HG03280 (cell line): ENCODE results near the gene LASP1NB.
"Not testable (repeated sequence)": the region's sequence is repeated elsewhere in the genome, so short reads cannot be mapped to it uniquely, and the experiment has no call there.

ENCODE experiments used
- ATAC-seq: cut with Tn5 transposase; IDR thresholded peaks from one replicate; pipeline ENCODE4 v1.9.1; 2021; ENCODE audit warnings: mild to moderate bottlenecking, moderate library complexity; ENCODE audit not compliant: unreplicated experiment

The LASP1NB gene

DNA sequence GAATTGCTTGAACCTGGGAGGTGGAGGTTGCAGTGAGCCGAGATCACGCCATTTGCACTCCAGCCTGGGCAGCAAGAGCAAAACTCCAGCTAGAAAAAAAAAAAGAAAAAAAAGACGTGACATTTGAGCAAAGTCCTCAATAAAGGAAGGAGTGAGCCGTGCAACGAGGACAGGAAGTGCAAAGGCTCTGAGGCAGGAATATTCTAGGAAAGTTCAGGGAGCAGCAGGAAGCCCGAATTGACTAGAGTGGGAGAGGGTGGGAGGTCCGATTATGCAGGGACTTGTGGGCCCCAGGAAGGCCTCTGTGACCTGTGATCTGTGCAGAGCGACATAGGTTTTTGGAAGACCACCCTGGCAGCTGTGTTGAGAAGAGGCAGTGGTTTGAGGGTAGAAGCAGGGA is 8.6 kb upstream of the LASP1NB start:
- ATAC-seq = no peak

- no peak for ATAC-seq
Measured at GRCh38 chr17:38917259-38917658, 8.2 kb upstream of the LASP1NB start.

DNA sequence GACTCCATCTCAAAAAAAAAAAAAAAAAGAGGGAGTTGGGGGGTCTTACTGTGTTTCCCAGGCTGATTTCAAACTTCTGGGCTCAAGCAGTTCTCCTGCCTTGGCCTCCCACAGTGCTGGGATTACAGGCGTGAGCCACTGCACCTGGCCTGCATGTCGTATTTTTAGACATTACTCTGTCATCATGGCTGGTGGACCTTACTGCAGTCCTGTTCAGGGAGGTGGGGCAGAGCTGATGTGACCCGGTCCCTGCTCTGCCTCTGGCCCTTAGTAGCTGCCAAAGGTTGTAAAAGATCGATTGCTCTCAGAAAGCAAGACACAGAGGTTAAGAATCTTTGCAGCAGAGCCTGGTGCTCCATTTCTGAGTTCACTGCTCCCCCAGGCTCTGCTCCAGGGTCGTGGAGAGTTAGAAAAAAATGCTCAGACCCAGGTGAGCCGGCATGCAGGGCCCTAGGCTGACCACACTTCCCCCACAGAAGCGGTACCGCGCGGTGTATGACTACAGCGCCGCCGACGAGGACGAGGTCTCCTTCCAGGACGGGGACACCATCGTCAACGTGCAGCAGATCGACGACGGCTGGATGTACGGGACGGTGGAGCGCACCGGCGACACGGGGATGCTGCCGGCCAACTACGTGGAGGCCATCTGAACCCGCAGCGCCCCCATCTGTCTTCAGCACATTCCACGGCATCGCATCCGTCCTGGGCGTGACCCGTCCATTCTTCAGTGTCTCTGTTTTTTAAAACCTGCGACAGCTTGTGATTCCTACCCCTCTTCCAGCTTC is 7.1 kb upstream of the LASP1NB start:
- no peak for ATAC-seq

DNA sequence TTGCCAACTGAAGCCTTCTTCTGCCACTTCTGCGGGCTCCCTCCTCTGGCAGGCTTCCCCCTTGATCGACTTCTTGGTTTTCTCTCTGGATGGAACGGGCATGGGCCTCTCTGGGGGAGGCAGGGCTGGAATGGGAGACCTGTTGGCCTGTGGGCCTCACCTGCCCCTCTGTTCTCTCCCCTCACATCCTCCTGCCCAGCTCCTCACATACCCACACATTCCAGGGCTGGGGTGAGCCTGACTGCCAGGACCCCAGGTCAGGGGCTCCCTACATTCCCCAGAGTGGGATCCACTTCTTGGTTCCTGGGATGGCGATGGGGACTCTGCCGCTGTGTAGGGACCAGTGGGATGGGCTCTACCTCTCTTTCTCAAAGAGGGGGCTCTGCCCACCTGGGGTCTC is 6.5 kb upstream of the LASP1NB start:
- ATAC-seq = no peak

GRCh38 chr17:38919316-38920078 is 5.9 kb upstream of the LASP1NB start:
- no peak for ATAC-seq

- no peak for ATAC-seq
Measured at GRCh38 chr17:38920374-38921291, 4.8 kb upstream of the LASP1NB start.

DNA sequence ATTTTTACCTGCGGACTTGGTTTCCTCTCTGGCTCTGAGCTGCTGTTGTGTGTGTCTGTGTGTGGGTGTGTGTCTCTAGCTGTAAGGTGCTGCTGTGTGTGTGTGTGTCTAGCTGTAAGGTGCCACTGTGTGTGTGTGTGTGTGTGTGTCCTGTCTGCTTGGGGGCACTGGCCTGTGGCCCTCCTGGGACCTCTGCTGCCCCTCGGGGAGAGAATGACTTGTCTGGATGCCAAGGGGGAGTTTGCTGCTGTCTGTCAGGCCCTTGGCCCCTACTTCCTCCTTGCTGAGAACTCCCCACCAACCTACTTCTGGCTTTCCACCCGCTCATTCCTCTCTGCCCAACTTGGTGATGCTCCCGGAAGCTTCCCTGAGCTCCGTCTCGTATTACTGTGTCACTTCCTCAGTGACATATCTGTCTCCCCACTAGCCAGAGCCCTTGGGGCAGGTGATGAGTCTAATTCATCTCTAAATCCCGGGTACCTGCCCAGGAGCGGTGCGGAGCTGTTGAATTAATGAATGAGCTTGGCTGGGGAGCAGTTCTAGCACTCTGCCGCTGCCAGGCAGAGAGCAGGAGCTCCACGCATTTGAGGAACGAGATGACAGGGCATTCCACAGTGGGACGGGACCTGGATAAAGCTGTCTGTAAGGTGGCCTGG is 3.5 kb upstream of the LASP1NB start:
- ATAC-seq = no peak

GRCh38 chr17:38922538-38923297 is 2.7 kb upstream of the LASP1NB start:
- no peak for ATAC-seq

DNA sequence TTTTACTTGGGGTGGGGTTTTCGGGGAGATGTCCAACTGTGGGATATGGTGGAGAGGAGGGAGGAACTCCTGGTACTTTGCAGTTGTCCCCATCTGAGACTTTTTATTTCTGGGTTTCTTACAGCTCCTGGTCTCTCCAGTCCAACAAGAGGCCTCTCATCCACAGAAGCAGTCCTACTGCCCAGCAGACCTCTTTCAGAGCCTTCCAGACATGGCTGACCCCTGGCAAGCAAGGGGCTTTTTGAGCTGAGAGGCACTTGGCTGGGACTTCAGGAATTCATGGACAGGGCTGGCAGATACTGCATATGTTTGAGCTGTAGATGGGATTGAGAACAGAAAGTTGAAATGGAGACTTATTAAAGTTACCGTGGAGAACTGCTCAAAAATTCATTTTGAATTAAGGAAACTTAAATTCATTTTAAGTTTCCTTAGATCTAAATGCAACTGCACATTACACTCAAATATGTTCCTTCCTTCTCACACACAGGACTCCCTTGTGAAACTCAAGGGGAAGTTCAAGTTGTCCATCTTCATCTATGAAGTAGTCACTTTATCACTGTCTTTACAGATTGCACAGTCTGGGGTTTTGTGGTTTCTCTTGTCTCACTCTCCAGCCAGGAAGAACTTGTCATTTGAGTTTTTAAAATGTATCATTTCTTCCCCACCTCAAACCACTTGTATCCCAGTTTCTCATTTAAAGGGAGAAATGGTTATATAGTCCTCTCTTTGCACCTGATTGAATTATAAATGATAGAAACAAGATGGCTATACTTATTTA is 1.1 kb downstream of the LASP1NB start:
- no peak for ATAC-seq

DNA sequence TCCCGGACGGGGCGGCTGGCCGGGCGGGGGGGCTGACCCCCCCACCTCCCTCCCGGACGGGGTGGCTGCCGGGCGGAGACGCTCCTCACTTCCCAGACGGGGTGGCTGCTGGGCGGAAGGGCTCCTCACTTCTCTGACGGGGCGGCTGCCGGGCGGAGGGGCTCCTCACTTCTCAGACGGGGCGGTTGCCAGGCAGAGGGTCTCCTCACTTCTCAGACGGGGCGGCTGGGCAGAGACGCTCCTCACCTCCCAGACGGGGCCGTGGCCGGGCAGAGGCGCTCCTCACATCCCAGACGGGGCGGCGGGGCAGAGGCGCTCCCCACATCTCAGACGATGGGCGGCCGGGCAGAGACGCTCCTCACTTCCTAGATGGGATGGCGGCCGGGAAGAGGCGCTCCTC is 5.4 kb downstream of the LASP1NB start:
- ATAC-seq = not testable (repeated sequence)

DNA sequence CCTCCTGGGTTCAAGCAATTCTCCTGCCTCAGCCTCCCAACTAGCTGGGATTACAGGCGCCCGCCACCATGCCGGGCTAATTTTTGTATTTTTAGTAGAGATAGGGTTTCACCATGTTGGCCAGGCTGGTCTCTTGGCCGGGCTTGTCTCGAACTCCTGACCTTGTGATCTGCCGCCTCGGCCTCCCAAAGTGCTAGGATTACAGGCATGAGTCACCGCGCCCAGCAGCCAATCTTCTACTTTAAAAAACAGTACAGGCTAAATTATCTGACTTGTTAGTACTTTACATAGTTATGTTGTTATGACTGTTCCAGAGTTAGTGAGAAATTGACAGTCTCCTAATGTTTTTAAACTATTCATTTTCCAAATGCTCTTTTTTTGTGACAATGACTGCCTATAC is 8.5 kb downstream of the LASP1NB start:
- ATAC-seq = not testable (repeated sequence)

DNA sequence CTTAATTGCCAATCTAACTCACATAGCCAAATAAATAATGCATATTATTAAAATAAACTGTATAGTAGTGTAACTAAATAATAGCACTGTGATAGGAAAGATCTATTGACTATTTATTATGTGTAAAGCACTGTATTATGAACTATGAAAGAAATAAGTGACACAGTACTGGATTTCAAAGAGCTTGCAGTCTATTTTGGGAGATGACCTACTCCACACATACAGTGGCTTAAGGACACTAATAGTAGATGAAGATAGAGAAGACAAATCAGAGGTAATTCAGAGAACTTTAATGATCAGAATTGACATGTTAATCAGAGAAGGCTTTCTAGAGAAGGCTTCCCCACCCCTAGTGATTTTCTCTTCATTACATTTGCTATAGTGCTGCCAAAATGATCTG is 14.6 kb downstream of the LASP1NB start:
- ATAC-seq = no peak

DNA sequence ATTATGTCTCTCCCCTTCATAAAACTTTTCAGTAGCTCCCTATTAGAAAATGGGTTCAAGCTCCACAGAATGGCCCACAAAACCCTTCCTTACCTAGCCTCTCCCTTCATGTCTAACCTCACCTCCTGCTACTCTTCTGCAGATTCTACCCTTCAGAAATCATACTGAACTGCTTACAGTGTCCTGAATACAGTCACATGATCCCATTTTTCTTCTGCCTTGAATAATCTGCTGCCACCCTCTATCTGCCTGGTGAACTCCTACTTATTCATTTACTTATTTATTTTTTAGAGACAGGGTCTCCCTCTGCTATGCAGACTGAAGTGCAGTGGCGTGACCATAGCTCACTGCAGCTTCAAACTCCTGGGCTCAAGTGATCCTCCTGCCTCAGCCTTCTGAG is 15.0 kb downstream of the LASP1NB start:
- ATAC-seq = no peak

DNA sequence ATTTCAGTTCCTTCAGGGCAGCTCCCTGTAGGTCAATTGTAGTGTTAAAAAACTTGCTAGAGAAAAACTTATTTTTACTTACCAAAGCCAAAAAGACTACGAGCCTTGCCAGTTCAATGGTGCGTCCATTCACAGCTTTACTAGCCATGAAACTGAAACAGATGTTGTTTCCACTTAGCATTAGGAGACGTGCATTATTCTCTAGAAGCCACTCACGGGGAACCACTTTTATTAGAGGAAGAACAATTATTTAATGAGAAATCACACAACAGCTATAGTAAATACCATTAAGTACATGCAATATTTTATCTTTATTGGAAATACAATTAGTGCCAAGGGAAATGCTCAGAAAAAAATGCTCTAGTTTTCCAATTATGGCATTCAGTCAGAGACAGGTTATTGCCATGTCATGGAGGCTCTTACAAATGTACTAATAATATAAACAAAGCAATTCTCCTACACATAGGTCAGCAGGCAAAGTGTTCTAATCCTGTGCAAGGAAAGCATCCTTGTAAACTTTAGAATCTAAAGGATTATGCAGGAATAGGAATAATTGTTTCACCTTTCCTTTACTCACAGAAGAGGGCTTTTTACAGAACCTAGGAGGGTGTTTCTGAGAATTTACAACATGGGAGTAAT is 17.4 kb downstream of the LASP1NB start:
- no peak for ATAC-seq

DNA sequence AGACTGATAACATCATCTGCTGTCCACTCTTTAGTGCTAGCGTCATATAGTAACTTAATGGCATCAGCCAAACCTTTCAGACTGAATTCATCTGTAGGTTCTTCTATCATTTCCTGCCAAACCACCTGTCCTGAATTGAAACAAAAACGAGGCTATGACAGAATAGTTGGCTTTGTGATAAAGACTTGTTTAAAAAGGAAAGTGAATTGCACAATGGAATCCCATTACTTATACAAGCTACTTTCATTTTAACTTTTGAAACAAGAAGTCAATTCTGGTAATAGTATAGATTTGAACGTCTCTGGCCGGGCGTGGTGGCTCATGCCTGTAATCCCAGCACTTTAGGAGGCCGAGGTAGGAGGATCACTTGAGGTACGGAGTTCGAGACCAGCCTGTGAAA is 18.2 kb downstream of the LASP1NB start:
- ATAC-seq = no peak

GRCh38 chr17:38947189-38947588 is 21.8 kb downstream of the LASP1NB start:
- ATAC-seq = no peak

DNA sequence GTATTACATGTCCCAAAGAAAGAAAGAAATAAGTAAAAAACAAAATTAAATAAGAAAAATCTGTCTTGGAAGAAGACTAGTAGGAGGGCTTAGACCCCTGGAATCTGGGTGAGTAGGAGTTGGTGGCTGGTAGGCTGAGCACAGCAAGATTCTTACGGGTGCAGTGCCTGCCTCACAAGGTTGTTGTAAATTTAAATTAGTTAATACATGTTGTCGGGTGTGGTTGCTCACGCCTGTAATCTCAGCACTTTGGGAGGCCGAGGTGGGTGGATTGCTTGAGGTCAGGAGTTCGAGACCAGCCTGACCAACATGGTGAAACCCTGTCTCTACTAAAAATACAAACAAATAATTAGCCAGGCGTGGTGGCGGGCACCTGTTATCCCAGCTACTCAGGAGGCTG is 28.4 kb downstream of the LASP1NB start:
- ATAC-seq = not testable (repeated sequence)

GRCh38 chr17:38958326-38958725 is 32.9 kb downstream of the LASP1NB start:
- no peak for ATAC-seq

GRCh38 chr17:38958756-38959155 is 33.3 kb downstream of the LASP1NB start:
- no peak for ATAC-seq
